ENCODE measurements around the gene TK1. TPM values are rescaled to one million over a fixed set of nuclear protein-coding genes. Genes with fewer than 3 reads are reported as not detected.
"Not testable (repeated sequence)": the region's sequence is repeated elsewhere in the genome, so short reads cannot be mapped to it uniquely, and the experiment has no call there.

The TK1 gene
- total RNA-seq, 1 donor from 2014 or later: 19.5 TPM

- no peak for DNase-seq
Observed at GRCh38 chr17:78148286-78149016, 38.4 kb downstream of the TK1 start.

- no peak for DNase-seq
Observed at GRCh38 chr17:78147315-78147998, 39.4 kb downstream of the TK1 start.

- DNase-seq: no peak
Observed at GRCh38 chr17:78146881-78147280, 40.0 kb downstream of the TK1 start.

- no peak for DNase-seq
Observed at GRCh38 chr17:78146471-78146869, 40.4 kb downstream of the TK1 start.

- DNase-seq: no peak
Observed at GRCh38 chr17:78144736-78145641, 41.9 kb downstream of the TK1 start.

- DNase-seq: peak; percentile 84
Observed at GRCh38 chr17:78144147-78144719, 42.6 kb downstream of the TK1 start.

- DNase-seq: no peak
Observed at GRCh38 chr17:78143214-78144146, 43.4 kb downstream of the TK1 start.

- DNase-seq: no peak
Observed at GRCh38 chr17:78142119-78142861, 44.6 kb downstream of the TK1 start.

- DNase-seq: no peak
Observed at GRCh38 chr17:78141437-78142118, 45.3 kb downstream of the TK1 start.

- peak; percentile 83 for DNase-seq
Observed at GRCh38 chr17:78140169-78141051, 46.4 kb downstream of the TK1 start.

- DNase-seq: not testable (repeated sequence)
Observed at GRCh38 chr17:78139861-78140168, 47.0 kb downstream of the TK1 start.

- no peak for DNase-seq
Observed at GRCh38 chr17:78138204-78139060, 48.4 kb downstream of the TK1 start.

- DNase-seq: no peak
Observed at GRCh38 chr17:78137392-78138203, 49.3 kb downstream of the TK1 start.

- DNase-seq: no peak
Observed at GRCh38 chr17:78135858-78136500, 50.9 kb downstream of the TK1 start.

GRCh38 chr17:78134899-78135385 is 51.9 kb downstream of the TK1 start:
- no peak for DNase-seq

Data from tongue (tissue), 2 donors.